Tibial nerve (tissue), 4 donors: Measurements from ENCODE around the gene ANKRD39.

Experiments
- EP300 ChIP-seq, 2 donors: sonication (generic); formaldehyde crosslinking; IDR thresholded peaks; one replicate each; pipeline ENCODE4 v1.6.1; 2017; ENCODE audit warnings: antibody characterized with exemption in 2 of 2, mild to moderate bottlenecking in 1 of 2
- POLR2A ChIP-seq, 2 donors: fragments of 450-650 bp; IDR thresholded peaks; one replicate each; pipeline ENCODE4 v1.6.1; 2017; ENCODE audit warnings: antibody characterized with exemption in 2 of 2, mild to moderate bottlenecking in 2 of 2, moderate library complexity in 2 of 2
- TF ChIP-seq, protein P1 (sequence below), 5 experiments: fragments of 200-600 bp in 3 of 5; fragments of 450-650 bp in 2 of 5; sonication (generic) in 3 of 5; IDR thresholded peaks; one replicate each; pipeline ENCODE4 v1.5.1; 2016 to 2019; ENCODE audit warnings: antibody characterized with exemption in 5 of 5, mild to moderate bottlenecking in 3 of 5, moderate library complexity in 2 of 5

DNA sequence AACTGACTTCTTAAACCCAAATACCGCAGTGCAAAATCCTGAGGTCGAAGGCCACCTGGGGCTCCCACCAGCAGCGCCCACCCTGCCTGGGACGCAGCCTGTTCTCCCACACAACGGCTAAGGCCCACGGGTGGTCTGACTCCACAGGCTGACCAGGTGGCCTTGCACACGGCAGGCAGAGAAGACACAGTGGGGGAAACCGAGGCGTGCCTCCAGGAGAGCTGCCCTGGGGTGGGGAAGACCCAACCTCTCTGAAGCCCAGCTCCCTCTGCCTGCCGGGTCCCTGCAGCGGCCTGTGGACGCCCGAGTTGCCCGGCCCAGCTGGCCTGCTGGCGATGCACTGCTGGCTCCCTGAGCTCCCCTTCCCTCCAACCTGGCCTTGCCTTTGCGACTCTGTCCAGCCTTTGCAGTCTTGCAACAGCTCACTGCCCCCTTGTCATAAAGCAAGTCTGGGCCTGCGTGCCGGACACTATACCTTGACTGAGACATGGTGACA is 21.8 kb upstream of the ANKRD39 start:
- TF ChIP-seq, protein P1, sequence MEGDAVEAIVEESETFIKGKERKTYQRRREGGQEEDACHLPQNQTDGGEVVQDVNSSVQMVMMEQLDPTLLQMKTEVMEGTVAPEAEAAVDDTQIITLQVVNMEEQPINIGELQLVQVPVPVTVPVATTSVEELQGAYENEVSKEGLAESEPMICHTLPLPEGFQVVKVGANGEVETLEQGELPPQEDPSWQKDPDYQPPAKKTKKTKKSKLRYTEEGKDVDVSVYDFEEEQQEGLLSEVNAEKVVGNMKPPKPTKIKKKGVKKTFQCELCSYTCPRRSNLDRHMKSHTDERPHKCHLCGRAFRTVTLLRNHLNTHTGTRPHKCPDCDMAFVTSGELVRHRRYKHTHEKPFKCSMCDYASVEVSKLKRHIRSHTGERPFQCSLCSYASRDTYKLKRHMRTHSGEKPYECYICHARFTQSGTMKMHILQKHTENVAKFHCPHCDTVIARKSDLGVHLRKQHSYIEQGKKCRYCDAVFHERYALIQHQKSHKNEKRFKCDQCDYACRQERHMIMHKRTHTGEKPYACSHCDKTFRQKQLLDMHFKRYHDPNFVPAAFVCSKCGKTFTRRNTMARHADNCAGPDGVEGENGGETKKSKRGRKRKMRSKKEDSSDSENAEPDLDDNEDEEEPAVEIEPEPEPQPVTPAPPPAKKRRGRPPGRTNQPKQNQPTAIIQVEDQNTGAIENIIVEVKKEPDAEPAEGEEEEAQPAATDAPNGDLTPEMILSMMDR (IDR thresholded peaks at IDR 0.05): no peak
- TF ChIP-seq POLR2A (IDR thresholded peaks at IDR 0.05) (no peak), EP300 (IDR thresholded peaks at IDR 0.05) (no peak)
